Body of pancreas (tissue), 4 donors: Measurements from ENCODE around the gene MAPK14.

ENCODE experiments used
- POLR2A ChIP-seq, 3 donors: fragments of 450-650 bp; IDR thresholded peaks; one replicate each; pipeline ENCODE4 v1.6.1; 2016; ENCODE audit warnings: antibody characterized with exemption in 3 of 3, mild to moderate bottlenecking in 2 of 3
- TF ChIP-seq, protein P1 (sequence below), 7 experiments: fragments of 450-650 bp in 4 of 7; fragments of 200-600 bp in 3 of 7; sonication (generic) in 3 of 7; IDR thresholded peaks; one replicate each; pipeline ENCODE4 v1.5.1; 2016 to 2019; ENCODE audit warnings: antibody characterized with exemption in 7 of 7

DNA sequence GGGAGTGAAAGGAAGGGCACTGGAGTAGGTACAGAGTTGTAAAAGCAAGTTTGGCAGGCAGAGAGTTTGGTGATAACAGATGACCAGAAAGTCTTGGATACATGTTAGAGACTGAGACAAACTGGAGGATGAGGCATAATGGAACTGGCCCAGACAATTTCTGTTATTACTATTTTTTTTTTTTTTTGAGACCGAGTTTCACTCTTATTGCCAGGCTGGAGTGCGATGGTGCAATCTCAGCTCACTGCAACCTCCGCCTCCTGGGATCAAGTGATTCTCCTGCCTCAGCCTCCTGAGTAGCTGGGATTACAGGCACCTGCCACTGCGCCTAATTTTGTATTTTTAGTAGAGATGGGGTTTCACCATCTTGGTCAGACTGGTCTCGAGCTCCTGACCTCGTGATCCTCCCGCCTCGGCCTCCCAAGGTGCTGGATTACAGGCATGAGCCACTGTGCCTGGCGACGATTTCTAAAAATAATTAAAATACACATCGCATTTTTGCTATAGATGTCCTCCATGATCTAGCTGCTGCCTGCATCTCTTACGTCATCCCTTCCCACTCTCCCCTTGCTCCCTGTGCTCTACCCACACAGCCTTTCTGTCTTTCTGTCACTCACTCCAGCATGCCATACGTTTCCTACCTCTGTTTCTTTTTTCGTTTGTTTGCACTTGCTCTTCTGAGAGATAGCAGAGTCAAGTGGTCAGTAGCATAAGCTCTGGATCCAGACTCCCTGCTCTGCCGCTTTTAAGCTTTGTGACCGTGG lies 23.5 kb downstream of the MAPK14 start:
- TF ChIP-seq POLR2A (IDR thresholded peaks at IDR 0.05): no peak
- TF ChIP-seq, protein P1, sequence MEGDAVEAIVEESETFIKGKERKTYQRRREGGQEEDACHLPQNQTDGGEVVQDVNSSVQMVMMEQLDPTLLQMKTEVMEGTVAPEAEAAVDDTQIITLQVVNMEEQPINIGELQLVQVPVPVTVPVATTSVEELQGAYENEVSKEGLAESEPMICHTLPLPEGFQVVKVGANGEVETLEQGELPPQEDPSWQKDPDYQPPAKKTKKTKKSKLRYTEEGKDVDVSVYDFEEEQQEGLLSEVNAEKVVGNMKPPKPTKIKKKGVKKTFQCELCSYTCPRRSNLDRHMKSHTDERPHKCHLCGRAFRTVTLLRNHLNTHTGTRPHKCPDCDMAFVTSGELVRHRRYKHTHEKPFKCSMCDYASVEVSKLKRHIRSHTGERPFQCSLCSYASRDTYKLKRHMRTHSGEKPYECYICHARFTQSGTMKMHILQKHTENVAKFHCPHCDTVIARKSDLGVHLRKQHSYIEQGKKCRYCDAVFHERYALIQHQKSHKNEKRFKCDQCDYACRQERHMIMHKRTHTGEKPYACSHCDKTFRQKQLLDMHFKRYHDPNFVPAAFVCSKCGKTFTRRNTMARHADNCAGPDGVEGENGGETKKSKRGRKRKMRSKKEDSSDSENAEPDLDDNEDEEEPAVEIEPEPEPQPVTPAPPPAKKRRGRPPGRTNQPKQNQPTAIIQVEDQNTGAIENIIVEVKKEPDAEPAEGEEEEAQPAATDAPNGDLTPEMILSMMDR (IDR thresholded peaks at IDR 0.05): no peak
